COLO668 (cell line): ENCODE data around the gene SIPA1.

Experiments
- DNase-seq: peaks from one replicate; lab custom pipeline; 2025; ENCODE audit not compliant: unreplicated experiment; lab: John Stamatoyannopoulos, UW

The SIPA1 gene

GRCh38 chr11:65609229-65609628, 28.7 kb upstream of the SIPA1 start:
- DNase-seq, result no peak

DNA sequence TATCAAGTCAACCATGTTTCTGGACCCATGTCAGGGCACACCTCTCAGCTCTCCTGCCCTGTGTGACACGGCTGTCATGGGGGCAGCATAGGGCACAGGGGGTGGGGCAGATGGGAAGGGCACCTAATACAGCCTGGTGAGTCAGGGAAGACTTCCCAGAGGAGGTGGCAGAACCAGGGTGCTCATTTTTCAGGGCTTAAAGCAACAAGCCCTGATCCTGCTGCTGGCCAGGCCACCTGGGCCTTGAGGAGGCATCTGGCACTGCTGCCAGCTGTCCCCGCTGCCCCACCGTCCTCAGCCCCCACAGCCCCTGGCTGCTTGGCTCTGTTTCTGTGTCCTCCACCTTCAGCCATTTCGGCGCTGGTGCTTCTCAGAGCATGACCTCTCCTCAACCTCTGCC, 28.2 kb upstream of the SIPA1 start:
- no peak for DNase-seq

DNA sequence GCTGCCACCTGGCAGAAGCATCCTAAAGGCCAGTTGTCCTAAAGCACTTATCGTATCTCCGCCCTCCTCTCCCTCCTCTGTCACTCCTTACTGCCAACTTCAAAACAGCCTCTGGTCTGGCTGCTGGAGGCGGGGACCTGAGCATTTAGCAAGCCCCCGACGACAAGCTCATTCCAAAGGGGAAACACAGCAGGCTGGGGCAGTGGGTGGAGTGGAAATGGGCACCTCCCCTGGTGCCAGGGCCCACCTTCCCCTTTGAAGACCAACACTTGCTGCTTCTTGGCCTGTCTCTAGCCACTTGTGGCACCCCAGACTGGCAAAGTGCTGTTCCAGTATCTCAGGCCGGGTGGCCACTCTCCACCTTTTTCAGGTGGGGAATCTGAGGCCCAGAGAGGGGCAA, 27.5 kb upstream of the SIPA1 start:
- DNase-seq, result no peak

DNA sequence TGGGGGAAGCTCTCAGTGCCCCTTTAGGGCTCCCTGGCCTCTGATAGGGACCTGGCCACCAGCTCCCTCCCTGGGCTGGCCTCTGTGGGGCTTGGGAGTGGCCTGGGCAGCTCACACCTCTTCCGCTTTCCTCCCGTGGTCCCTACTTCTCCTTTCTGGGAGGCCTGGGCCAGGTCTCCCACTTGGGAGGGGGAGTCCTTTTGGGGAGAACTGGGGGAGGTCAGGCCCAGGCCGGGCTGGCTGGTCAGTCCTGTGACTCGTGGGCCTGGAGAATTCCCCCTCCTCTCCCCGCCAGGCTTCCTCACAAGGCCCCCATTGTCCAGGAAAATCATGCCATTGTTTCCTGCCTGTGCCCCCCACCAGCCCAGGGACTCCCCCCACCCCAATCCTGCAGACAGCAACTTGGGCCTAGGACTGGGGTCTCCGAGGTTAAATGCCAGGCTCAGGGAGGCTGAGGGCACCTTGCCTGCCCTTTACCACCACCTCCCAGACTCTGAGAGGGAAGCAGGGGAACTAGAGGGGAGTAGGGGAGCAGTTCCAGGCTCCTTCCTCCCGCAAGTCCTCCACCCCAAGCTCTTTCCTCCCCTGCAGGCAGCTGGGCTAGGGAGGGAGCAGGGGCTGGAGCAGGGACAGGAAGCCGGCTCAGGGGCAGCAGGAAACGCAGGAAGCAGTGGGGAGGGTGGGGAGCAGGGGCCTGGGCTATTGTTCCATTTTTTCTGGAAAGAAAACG, 26.7 kb upstream of the SIPA1 start:
- DNase-seq, result no peak

DNA sequence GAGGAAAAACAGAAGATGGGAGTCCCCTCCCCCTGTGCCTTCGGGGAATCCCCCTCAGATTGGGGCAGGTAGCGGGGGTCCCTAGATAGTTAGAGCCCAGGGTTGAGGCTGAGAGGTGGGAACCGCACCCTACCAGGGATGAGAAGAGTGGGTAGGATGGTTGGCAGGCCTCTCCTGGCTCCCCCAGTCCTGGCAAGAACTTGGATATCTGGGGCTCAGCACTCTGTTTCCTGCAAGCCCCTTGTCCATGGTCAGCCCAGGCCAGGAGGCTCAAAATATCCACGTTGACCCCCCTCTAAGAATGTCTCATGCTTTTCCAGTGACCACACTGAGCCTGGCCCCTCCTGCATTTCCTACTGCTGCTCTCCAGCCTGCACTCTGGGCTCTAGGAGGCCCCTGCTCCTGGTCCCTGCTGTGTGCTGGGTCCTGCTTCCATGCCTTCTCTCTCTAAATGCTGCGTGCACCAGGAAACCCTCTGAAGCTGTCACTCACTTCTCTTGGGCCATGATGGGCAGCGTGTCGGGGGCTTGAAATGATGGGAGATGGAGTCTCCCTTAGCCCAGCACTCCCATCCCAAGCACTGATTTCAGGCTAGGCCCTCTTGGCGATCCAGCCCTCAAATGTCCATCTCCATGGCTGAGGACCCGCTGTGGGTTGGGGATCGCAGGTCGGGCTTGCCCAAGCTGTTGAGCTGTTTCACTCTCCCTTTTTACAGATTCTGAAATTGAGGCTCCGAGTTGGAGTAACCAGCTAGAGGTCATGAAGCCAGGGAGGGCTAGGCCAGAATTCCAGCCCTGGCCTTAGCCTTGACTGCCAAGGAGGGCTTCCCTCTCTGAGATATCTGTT, 25.9 kb upstream of the SIPA1 start:
- DNase-seq, result no peak

DNA sequence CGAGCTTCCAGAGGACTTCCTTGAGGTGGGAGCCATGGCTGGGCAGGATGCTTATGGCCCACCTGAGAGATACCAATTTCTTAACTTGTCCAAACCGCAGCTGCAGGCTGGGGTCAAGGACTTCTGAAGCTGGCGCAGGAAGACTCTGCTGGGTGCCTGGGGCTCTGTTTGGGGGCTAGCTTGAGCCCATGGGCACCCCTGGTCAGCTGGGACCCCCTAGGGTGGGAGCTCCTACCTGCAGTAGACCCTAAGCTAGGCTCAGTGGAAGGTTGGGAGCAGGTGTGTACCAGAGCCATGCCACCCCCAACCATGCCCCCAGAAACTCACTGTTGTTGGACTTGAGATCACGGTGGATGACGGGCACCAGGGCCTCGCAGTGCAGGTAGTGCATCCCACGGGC, 25.2 kb upstream of the SIPA1 start:
- no peak for DNase-seq

GRCh38 chr11:65613091-65613928, 24.6 kb upstream of the SIPA1 start:
- DNase-seq, result peak; percentile 46

- peak; percentile 100 for DNase-seq
Measured at GRCh38 chr11:65615229-65615949, 22.5 kb upstream of the SIPA1 start, which contains the start of gene PCNX3. Gene PCNX3 (plus strand): TSS chr11:65615776. CDS start chr11:65616312, 536 bp downstream.

GRCh38 chr11:65615950-65616574, 21.8 kb upstream of the SIPA1 start:
- DNase-seq, result peak; percentile 53

DNA sequence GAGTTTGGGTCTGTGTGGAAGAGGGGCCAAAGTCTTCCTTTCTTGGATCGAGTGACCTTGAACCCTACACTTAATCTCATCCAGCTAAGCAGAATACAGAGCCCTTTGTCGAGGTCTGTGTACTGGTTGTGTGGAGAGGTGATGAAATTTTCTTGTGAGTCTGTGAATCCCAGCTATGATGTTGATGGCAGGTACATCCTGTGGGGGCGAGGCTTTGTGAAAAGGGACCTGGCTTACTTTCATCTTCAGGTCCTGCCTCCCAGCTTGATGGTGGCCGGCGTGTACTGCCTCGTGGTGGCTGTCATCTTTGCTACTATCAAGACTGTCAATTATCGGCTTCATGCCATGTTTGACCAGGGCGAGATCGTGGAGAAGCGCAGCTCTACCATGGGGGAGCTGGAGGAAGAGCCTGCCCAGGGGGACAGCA, 21.3 kb upstream of the SIPA1 start:
- no peak for DNase-seq

GRCh38 chr11:65617136-65617850, 20.6 kb upstream of the SIPA1 start:
- no peak for DNase-seq

DNA sequence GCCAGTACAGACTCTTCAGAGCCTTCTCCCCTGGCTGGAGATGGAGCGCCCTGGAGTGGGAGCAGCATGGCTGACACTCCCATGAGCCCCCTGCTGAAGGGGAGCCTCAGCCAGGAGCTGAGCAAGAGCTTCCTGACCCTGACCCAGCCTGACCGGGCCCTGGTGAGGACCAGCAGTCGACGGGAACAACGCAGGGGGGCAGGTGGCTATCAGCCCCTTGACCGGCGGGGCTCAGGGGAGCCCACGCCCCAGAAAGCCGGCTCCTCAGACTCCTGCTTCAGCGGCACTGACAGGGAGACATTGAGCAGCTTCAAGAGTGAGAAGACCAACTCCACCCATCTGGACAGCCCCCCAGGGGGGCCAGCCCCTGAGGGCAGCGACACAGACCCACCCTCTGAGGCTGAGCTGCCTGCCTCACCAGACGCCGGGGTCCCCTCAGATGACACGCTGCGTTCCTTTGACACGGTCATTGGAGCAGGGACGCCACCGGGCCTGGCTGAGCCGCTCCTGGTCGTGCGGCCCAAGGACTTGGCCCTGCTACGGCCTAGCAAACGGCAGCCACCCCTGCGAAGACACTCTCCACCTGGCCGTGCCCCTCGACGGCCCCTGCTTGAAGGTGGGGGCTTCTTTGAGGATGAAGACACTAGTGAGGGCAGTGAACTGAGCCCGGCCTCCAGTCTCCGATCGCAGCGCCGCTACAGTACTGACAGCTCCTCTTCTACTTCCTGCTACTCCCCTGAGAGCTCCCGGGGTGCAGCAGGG, 19.7 kb upstream of the SIPA1 start:
- no peak for DNase-seq

- DNase-seq, result no peak
Measured at GRCh38 chr11:65618763-65619162, 19.1 kb upstream of the SIPA1 start.

- DNase-seq, result no peak
Measured at GRCh38 chr11:65619281-65619928, 18.5 kb upstream of the SIPA1 start.

- DNase-seq, result no peak
Measured at GRCh38 chr11:65620666-65621065, 17.2 kb upstream of the SIPA1 start.

- DNase-seq, result no peak
Measured at GRCh38 chr11:65621460-65621859, 16.4 kb upstream of the SIPA1 start.

- no peak for DNase-seq
Measured at GRCh38 chr11:65622011-65622410, 15.9 kb upstream of the SIPA1 start.

- DNase-seq, result no peak
Measured at GRCh38 chr11:65623177-65623576, 14.7 kb upstream of the SIPA1 start.
